Astrocyte of the spinal cord (primary cell): ENCODE data around the gene ATF4.

Source experiments
- DNase-seq: peaks from one replicate; pipeline ENCODE4 v3.0.0; 2011; ENCODE audit warnings: low read depth, low spot score
- H3K4me3 ChIP-seq: 2 replicates; pipeline ENCODE4 v1.5.1; 2011; ENCODE audit warnings: low read depth, mild to moderate bottlenecking, low read length, moderate library complexity
- CTCF ChIP-seq: IDR thresholded peaks from 2 replicates; pipeline ENCODE4 v1.5.1; 2012; ENCODE audit warnings: low read depth, mild to moderate bottlenecking, low read length, inconsistent platforms
- in situ Hi-C: cut with HindIII; loops from 2 replicates; pipeline ENCODE4 v1.10.0; 2017; ENCODE audit warnings: low sequenced_read_pairs

Gene ATF4, protein sequence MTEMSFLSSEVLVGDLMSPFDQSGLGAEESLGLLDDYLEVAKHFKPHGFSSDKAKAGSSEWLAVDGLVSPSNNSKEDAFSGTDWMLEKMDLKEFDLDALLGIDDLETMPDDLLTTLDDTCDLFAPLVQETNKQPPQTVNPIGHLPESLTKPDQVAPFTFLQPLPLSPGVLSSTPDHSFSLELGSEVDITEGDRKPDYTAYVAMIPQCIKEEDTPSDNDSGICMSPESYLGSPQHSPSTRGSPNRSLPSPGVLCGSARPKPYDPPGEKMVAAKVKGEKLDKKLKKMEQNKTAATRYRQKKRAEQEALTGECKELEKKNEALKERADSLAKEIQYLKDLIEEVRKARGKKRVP

GRCh38 chr22:39520226-39521105 lies at the start of gene ATF4:
ATF4 (plus strand) TSS chr22:39520562; CDS start chr22:39521446, 884 bp downstream.
- no peak for TF ChIP-seq CTCF
- no peak for DNase-seq
- H3K4me3 ChIP-seq, result peak within 1 kb of the TSS; percentile 97
- in situ Hi-C loops, result no loop called here

DNA sequence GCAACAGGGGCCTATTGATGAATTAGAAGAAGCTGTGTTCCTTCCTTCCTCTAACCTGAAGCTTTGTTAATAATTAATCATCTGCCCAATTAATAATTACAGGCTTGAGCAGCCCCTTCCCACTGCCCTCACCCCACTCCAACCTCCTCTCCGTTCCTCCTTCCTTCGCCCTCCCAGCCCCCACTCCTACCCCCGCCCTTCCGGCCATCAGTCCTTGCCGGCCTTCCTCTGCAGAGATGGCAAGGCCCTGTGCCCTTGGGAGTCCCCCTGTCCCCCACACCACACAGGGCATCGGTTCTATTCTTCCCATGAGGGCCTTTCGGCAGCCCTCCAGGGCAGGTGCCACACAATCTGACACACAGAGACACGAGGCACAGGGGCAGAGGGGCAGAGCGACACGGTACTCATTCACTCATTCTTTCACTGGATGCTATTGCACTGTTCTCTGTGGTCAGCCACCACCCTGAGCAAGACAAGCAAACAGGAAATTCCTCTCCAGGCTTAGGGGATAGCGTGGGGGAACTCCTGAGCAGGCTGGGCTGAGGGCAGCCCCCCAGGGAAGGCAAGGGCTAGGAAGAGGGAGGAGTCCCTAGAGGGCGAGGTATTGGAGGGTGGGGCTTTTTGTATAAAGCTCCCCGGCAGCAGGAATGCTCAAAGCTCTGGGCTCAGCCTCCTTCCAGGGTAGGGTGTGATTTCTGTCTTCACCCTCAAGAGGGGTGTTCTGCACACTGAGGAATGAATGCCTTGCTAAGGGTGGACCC lies 48.8 kb upstream of the ATF4 start:
- TF ChIP-seq CTCF, result no peak
- in situ Hi-C loops, result no loop called here
- H3K4me3 ChIP-seq, result no peak overlapping the region
- DNase-seq, result peak; percentile 58

GRCh38 chr22:39472570-39473556 lies 47.5 kb upstream of the ATF4 start:
- H3K4me3 ChIP-seq, result no peak overlapping the region
- DNase-seq, result peak; percentile 20
- in situ Hi-C loops, result no loop called here
- no peak for TF ChIP-seq CTCF

- no peak for TF ChIP-seq CTCF
- in situ Hi-C loops, result no loop called here
- H3K4me3 ChIP-seq, result no peak overlapping the region
- DNase-seq, result no peak
Observed at GRCh38 chr22:39473851-39474250, 46.5 kb upstream of the ATF4 start.

GRCh38 chr22:39474351-39475111 lies 45.8 kb upstream of the ATF4 start:
- no peak for TF ChIP-seq CTCF
- DNase-seq, result no peak
- no peak overlapping the region for H3K4me3 ChIP-seq
- in situ Hi-C loops, result no loop called here
